Right renal cortex interstitium (tissue), 3 donors: Measurements from ENCODE around the gene IMMP2L. TPM values are rescaled to one million over a fixed set of nuclear protein-coding genes. Genes with fewer than 3 reads are reported as not detected.

Experiments used
- DNase-seq, 3 donors: peaks; one replicate each; pipeline ENCODE4 v3.0.0-alpha.2; 2013; ENCODE audit warnings: low read depth in 3 of 3, low spot score in 2 of 3
- polyA plus RNA-seq, 3 donors: library from polyadenylated mRNA; unstranded; fragments of 120-200 nt; gene quantifications; one replicate each; pipeline ENCODE4 v1.2.1, GENCODE V29; 2013; ENCODE audit not compliant: insufficient read length in 3 of 3

IMMP2L gene
- polyA plus RNA-seq, 3 donors = 34.9 to 48.2 (median 45.7) TPM

DNA sequence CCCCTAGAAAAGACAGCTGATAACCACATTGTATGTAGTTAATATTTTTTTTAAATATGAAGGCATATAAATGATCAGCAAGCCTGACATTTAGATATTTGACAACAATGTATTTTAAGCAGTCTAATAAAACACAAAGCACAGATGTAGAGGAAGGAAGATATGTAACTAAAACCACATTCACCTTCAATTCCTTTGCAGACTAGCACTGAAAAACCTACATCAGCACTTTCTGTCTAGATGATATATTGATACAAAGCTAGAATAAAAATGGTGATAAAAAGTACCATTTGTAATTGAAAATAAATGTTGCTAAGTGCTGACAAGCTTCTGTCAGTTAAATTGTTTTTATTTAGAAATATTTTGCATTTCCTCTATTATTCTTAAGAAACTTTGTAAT lies 153.6 kb downstream of the IMMP2L start:
- DNase-seq = no peak

- no peak for DNase-seq
Observed at GRCh38 chr7:111407258-111407657, 155.0 kb downstream of the IMMP2L start.

DNA sequence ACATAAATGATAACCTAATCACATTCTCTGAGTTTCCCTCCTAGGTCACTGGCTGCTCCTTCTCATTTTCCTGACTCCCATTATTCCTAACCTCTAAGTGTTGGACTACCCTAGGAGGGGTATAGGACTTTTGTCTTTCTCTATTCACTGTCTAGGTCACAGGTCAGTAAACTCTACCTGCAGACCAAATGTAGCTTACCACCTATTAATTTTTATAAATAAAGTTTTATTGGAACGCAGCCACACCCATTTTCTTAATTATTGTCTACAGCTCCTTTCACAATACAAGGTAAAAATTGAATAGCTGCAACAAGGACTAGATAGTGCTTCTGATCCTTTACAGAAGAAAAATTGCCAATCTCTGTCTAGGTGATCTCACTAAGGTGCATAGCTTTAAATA lies 156.7 kb downstream of the IMMP2L start:
- DNase-seq = no peak

- DNase-seq = no peak
Observed at GRCh38 chr7:111401516-111401915, 160.8 kb downstream of the IMMP2L start.

GRCh38 chr7:111400088-111400487 lies 162.2 kb downstream of the IMMP2L start:
- DNase-seq = no peak

DNA sequence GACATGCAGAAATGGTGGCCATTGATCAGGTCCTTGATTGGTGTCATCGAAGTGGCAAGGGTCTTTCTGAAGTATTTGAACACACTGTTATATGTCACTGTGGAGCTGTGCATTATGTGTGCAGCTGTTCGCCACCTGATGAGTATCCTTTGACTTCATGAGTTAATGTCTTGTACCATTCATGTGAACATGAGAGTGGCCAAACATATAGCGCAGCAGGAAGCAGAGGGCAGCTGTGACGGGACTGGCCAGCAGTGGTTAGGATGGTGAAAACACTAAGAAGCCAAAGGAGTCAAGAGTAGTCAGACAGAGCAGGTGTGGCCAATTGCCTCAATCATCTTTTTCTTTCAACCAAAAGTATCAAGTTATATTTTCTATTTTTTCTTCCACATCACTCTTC lies 167.4 kb downstream of the IMMP2L start:
- no peak for DNase-seq

DNA sequence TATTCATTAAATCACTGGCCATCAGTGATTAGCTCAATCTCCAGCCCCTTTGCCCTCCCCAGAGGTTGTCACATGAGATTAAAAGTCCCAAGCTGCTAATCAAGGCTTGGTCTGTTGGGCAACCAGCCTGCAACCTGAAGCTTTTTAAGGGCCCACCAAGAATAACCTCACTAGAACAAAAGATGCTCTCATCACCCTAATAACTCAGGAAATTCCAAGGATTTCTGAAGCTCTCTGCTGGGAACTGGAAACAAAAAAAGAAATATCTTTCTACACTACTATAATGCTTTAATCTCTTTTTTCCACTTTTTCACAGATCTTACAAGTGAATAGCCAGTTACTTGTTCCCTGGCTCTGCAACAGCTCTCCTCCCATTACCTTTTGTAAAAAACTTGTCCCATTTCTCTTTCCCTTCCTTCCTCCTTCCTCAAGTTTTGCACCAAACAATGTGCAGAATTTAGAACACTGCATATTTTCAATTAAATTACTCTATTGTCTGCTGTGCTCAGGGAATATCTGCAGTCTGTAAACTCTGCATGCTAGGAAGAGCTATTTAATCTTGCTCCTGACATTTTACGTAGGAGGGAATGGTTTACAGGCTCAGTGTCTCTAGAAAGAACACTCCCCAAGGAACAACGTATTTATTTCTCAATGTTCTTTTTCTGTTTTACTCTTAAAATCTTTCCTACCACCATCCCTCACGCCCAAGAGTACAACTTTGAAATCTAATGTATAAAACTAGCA lies 169.1 kb downstream of the IMMP2L start:
- DNase-seq = no peak

DNA sequence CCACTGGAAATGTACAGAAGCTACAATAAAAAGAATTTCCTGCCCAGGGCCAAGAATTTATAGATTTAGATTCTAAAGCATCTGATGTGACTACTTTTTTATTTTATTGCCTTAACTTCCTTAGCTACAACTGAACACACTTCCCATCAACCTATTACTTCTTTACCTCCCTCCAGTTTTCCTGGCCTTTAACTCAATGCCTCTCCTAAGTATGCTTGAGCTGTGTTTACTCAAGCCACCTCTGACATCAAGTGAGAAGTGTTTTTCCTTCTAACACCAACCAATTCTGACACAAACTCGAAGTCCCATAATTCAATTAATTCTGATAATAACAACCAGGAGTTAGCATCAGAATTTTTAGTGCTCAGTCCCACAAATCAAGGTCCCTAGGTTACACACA lies 170.0 kb downstream of the IMMP2L start:
- DNase-seq = no peak

DNA sequence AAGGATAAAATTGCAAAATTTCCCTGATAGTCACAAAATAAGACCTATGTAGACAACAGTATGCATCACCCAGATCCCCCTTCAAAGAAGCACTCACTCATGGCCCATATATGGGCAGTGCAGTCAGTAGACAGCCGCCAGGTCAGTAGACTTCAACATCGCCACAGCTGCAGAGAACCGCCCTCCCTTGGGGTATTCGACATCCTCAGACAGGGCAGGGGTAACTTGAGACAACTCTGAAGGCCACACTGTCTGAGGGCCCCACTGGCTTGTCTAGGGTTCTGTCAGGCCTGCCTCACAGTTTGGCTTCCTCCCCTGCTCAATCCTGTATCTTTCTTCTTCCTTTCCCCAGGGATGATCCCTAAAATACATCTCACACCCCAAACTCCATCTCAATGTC lies 172.3 kb downstream of the IMMP2L start:
- no peak for DNase-seq

DNA sequence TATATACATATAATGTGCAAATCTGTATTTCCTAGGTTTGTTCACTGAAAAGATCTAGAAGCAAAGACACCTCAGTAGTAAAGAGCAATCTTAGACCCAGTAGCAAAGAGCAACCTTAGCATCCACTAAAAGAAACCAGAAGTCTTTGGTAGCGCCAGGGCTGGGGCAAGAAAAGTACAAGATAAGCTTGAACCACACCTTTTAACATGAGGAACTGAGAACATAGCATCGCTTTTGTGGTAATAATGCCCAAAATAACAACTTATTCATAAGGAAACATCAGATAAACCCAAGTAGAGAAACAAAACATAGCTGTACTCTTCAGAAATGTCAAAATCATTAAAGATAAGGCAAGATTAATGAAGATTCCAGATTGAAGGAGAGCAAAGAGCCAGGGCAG lies 173.4 kb downstream of the IMMP2L start:
- DNase-seq = no peak

DNA sequence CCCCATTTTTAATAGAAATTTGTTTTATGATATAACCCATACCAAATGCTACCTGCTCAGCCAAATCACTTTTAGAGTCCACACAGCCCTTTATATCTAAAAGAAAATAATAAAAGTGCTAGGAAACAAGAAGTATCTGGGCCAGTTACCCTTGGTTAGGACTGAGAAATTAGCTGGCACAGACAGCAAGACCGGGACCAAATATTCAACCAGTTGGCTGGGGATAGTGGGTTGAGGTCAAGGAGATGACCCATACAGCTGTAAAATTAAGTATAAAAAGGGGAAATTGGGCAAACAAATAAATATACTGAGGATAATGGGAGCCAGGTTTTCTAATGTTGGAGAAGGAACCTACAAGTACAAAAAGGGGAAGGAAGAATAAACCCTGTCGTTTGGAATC lies 174.3 kb downstream of the IMMP2L start:
- no peak for DNase-seq

DNA sequence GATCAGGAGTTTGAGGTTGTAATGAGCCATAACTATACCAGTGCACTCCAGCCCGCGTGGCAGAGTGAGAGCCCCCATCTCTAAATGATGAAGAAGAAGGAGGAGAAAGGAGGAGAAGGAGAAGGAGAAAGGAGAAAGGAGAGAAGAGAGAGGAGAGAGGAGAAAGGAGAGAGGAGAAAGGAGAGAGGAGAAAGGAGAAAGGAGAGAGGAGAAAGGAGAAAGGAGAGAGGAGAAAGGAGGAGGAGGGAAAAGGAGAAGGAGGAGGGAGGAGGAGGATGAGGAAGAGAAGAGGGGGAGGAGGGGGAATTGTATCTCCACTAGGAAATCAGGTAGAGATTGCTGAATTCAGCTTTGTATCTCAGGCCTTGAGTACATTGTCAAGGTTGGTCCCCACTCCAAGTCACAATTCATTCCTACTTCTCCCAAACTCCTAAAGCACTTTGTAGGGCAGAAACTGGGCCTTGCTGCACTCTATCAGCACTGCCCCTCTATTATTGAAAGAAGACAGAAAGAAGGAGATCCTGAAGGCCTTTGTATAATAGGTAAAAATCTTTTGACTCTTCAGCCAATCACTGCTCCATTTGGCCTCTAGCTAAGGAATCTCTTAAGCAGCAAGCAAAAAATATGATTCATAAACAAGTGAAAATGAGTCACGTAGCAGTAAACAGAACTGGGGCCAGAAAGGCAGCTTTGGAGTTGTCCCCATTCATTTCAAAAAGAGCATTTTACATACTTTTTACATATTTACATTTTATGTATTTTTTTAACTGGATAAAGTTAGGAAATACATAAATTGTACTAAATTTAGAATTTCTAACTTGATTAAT lies 178.0 kb downstream of the IMMP2L start:
- DNase-seq = no peak

GRCh38 chr7:111383133-111383532 lies 179.2 kb downstream of the IMMP2L start:
- DNase-seq = no peak

GRCh38 chr7:111381590-111381989 lies 180.7 kb downstream of the IMMP2L start:
- DNase-seq = no peak

GRCh38 chr7:111380945-111381344 lies 181.3 kb downstream of the IMMP2L start:
- DNase-seq = no peak

GRCh38 chr7:111374027-111374426 lies 188.3 kb downstream of the IMMP2L start:
- no peak for DNase-seq

DNA sequence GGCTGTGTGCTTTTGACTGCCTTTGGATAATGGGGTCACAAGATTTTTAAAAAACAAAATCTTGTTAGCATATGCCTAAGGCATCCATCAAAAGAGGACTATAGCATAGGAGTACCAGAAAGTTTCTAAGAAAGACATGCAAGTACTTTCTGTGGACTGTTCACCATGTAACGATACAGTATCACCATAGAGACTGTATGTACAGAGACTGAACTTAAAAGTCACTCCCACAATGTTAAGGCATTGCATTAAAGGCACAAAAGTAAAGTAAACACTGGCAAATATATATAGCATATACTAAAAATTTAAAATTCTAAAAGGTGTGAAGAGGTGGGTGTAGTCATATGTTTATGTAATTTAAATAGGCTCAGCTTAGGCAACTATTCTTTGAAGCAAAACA lies 190.9 kb downstream of the IMMP2L start:
- DNase-seq = no peak

GRCh38 chr7:111370002-111370401 lies 192.3 kb downstream of the IMMP2L start:
- no peak for DNase-seq

DNA sequence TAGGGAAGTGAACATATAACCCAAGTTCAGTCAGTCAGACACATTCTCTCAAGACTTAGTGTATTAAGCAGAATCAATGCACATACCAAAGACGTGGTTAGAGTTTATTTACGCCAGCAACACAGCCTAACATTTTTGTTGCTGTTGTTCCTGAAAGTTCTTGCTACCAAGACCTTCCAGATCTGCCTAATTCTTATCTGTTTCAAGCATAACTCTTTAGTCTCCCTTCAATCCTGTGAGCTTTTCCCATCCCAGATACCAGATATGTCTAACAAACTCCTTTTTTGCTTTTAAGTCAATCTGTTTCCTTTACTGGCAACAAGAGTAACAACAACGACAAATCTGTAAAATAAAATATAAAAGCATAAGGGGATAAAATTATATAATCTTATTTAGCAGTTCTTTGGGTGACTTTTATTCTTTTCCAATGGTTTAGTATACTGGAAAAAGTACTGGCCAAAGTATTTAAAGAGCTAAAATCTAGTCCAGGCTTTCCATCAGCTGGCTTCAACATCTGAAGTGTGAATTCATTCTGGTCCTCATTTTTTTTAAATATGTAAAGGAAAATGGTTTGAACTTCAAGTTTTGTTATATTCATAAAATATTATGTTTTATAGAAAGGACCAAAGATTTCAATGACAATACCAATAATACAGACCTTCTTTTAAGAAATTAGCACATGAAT lies 193.8 kb downstream of the IMMP2L start:
- DNase-seq = no peak

DNA sequence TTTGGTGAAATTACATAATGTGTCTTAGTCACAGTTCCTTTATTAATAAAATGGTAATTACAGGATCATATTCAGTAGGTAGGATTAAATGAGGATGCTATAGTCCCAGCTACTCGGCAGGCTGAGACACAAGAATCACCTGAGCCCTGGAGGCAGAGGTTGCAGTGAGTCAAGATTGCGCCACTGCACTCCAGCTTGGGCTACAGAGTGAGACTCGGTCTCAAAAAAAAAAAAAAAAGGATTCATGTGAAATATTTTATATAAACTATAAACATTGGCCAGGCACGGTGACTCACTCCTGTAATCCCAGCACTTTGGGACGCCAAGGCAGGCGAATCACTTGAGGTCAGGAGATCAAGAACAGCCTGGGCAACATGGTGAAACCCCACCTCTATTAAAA lies 197.9 kb downstream of the IMMP2L start:
- DNase-seq = no peak

- no peak for DNase-seq
Observed at GRCh38 chr7:111363099-111363498, 199.2 kb downstream of the IMMP2L start.
